ENCODE results near the gene ACSL1. TPM values are rescaled to one million over a fixed set of nuclear protein-coding genes. Genes with fewer than 3 reads are reported as not detected.

ACSL1 gene
- total and polyA plus RNA-seq, 2 donors (not counting 3 experiments of a cell fraction or from before 2014, with no cell fraction given), result 7.3 to 17.7 TPM

DNA sequence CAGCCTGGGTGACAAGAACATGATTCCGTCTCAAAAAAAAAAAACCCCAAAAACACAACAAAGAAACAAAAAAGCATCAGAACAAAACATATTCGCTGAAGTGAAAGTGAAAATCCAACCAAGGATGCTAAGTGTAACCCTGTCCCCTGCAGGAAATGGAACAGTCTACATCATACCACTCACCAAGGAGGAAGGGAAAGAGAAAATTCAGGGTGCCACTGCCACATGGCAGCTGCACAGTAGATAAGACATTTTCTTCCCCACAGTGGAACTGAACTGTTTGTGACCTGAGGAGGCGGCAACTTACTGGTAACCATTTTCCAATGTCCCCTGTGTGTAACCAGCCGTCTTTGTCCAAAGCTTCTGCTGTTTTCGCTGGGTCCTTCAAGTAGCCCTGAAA is 63.7 kb downstream of the ACSL1 start:
- ChIA-PET CTCF (no interaction called here), POLR2A (no interaction called here)
- H3K9me1 ChIP-seq (replicated peaks; ENCODE audit: control insufficient read depth, extremely low read depth, insufficient read depth, low read length), result no peaks in the 10 kb centered on the region
- H2AFZ ChIP-seq (ENCODE audit: low read depth, low read length), result no peak overlapping the region
- TF ChIP-seq JUN (IDR thresholded peaks at IDR 0.05; ENCODE audit: borderline replicate concordance, insufficient read depth, insufficient read length, low read depth), result no peak
- no peak for TF ChIP-seq POLR2AphosphoS5 (IDR thresholded peaks at IDR 0.05; ENCODE audit: insufficient read depth, low read depth, low read length)
- TF ChIP-seq EZH2 (IDR thresholded peaks at IDR 0.05; ENCODE audit: borderline replicate concordance, low read depth, low read length, severe bottlenecking), result no peak
- no peak for TF ChIP-seq FOS (IDR thresholded peaks at IDR 0.05; ENCODE audit: borderline replicate concordance, insufficient read depth, low read length)
- TF ChIP-seq, protein P1, sequence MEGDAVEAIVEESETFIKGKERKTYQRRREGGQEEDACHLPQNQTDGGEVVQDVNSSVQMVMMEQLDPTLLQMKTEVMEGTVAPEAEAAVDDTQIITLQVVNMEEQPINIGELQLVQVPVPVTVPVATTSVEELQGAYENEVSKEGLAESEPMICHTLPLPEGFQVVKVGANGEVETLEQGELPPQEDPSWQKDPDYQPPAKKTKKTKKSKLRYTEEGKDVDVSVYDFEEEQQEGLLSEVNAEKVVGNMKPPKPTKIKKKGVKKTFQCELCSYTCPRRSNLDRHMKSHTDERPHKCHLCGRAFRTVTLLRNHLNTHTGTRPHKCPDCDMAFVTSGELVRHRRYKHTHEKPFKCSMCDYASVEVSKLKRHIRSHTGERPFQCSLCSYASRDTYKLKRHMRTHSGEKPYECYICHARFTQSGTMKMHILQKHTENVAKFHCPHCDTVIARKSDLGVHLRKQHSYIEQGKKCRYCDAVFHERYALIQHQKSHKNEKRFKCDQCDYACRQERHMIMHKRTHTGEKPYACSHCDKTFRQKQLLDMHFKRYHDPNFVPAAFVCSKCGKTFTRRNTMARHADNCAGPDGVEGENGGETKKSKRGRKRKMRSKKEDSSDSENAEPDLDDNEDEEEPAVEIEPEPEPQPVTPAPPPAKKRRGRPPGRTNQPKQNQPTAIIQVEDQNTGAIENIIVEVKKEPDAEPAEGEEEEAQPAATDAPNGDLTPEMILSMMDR (IDR thresholded peaks at IDR 0.05; ENCODE audit: extremely low read depth in 1 of 2, insufficient read depth in 1 of 2, low read depth in 1 of 2, low read length in 2 of 2), result no peak
- TF ChIP-seq MYC (IDR thresholded peaks at IDR 0.05; ENCODE audit: low read depth, low read length), result no peak
- TF ChIP-seq, protein P2, sequence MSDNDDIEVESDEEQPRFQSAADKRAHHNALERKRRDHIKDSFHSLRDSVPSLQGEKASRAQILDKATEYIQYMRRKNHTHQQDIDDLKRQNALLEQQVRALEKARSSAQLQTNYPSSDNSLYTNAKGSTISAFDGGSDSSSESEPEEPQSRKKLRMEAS (IDR thresholded peaks at IDR 0.05; ENCODE audit: insufficient read depth, insufficient read length), result no peak
- no peak for TF ChIP-seq POLR2A (IDR thresholded peaks at IDR 0.05; ENCODE audit: low read depth, low read length)
- no peak for TF ChIP-seq GATA2 (IDR thresholded peaks at IDR 0.05; ENCODE audit: insufficient read depth, insufficient read length, low read depth, low read length)
- no peaks in the 10 kb centered on the region for H3K4me1 ChIP-seq (ENCODE audit: control insufficient read depth, extremely low read depth, insufficient read depth, low read length)
- DNase-seq (ENCODE audit: low read depth, low spot score), result no peak
- no peak overlapping the region for H3K9ac ChIP-seq (replicated peaks; ENCODE audit: extremely low read depth, insufficient read depth, low read length)
- intact Hi-C loops (cut with micrococcal nuclease) (no loop called here), dilution Hi-C loops (cut with MboI; ENCODE audit: extremely low pct_ligation_motif_present, low sequenced_read_pairs) (no loop called here)
- no peaks in the 10 kb centered on the region for H3K27me3 ChIP-seq (ENCODE audit: control insufficient read depth in 2 of 2, insufficient read depth in 2 of 2, low read length in 2 of 2)
- no peaks in the 10 kb centered on the region for H3K79me2 ChIP-seq (ENCODE audit: control insufficient read depth, insufficient read depth, low read length)
- H3K4me3 ChIP-seq (replicated peaks in 1 of 3; ENCODE audit: insufficient read depth in 1 of 3, low read depth in 1 of 3, low read length in 3 of 3), result no peak overlapping the region
- no peak overlapping the region for H3K27ac ChIP-seq (ENCODE audit: insufficient read depth, low read depth, low read length)
- no TSS peak for BruUV-seq (replicated peaks)
- FAIRE-seq, result no peak
- H4K20me1 ChIP-seq (replicated peaks; ENCODE audit: control insufficient read depth, extremely low read depth, insufficient read depth, low read length), result no peaks in the 10 kb centered on the region
- peaks cover 0 to 2% of the 10 kb centered on the region in 2 experiments for H3K36me3 ChIP-seq (ENCODE audit: control insufficient read depth in 2 of 2, extremely low read depth in 1 of 2, insufficient read depth in 2 of 2, low read length in 2 of 2)
- no peaks in the 10 kb centered on the region for H3K9me3 ChIP-seq (replicated peaks; ENCODE audit: control insufficient read depth, insufficient read depth, low read length)
- H3K4me2 ChIP-seq (ENCODE audit: insufficient read depth, low read length), result no peak overlapping the region

Measured in endothelial cell of umbilical vein (primary cell).